K562 (cell line): ENCODE data around the gene ZMYND8. TPM values are rescaled to one million over a fixed set of nuclear protein-coding genes. Genes with fewer than 3 reads are reported as not detected.

ENCODE experiments used
- CREM ChIP-seq: IDR thresholded peaks from 2 replicates; pipeline ENCODE4 v1.6.1; 2014; ENCODE audit warnings: antibody characterized with exemption, low read depth
- DIDO1 ChIP-seq: fragments of 450-650 bp; IDR thresholded peaks from 2 replicates; pipeline ENCODE4 v1.6.1; 2016; ENCODE audit warnings: low read depth, missing biosample characterization, missing genetic modification characterization
- IRF2 ChIP-seq: sonication (generic); formaldehyde crosslinking; IDR thresholded peaks from 2 replicates; pipeline ENCODE4 v1.8.1; 2022; ENCODE audit warnings: mild to moderate bottlenecking, missing genetic modification reagents
- JUND ChIP-seq, 2 experiments: IDR thresholded peaks; 2 replicates in 1 of 2; 3 replicates in 1 of 2; pipeline ENCODE4 v1.6.1; 2011; ENCODE audit warnings: borderline replicate concordance in 2 of 2, low read depth in 2 of 2, low read length in 2 of 2, improper control_type of control experiment in 1 of 2, missing biosample characterization in 1 of 2, missing genetic modification characterization in 1 of 2, missing genetic modification reagents in 1 of 2
- KDM4B ChIP-seq, 2 experiments: fragments of 450-650 bp in 1 of 2; sonication (generic) in 1 of 2; IDR thresholded peaks; 2 replicates each; pipeline ENCODE4 v1.6.1; 2016 to 2017; ENCODE audit warnings: borderline replicate concordance in 2 of 2, antibody characterized with exemption in 1 of 2, low read depth in 1 of 2, mild to moderate bottlenecking in 1 of 2
- MEIS2 ChIP-seq: fragments of 450-650 bp; IDR thresholded peaks from 2 replicates; pipeline ENCODE4 v1.6.1; 2014; ENCODE audit warnings: mild to moderate bottlenecking; ENCODE audit not compliant: partially characterized antibody
- MYNN ChIP-seq, 2 experiments: sonication (generic); formaldehyde crosslinking in 1 of 2; IDR thresholded peaks; 2 replicates each; pipeline versions ENCODE4 v1.5.0 to v1.6.1; 2016 to 2020; ENCODE audit warnings: antibody characterized with exemption in 1 of 2, missing genetic modification reagents in 1 of 2
- NFRKB ChIP-seq: fragments of 450-650 bp; IDR thresholded peaks from 2 replicates; pipeline ENCODE4 v1.6.1; 2016; ENCODE audit warnings: low read depth
- TAF1 ChIP-seq: IDR thresholded peaks from 2 replicates; pipeline ENCODE4 v1.6.1; 2011; ENCODE audit warnings: mild to moderate bottlenecking, low read length, moderate library complexity; ENCODE audit not compliant: insufficient read depth, control insufficient read depth, severe bottlenecking; ENCODE audit errors: extremely low read depth
- TCF3 ChIP-seq: sonication (generic); formaldehyde crosslinking; IDR thresholded peaks from 2 replicates; pipeline ENCODE4 v1.4.0; 2020; ENCODE audit warnings: mild to moderate bottlenecking, missing genetic modification reagents
- ZNF143 ChIP-seq: sonication (generic); formaldehyde crosslinking; IDR thresholded peaks from 2 replicates; pipeline ENCODE4 v1.9.0; 2022; ENCODE audit warnings: mild to moderate bottlenecking, missing genetic modification reagents
- polyA plus RNA-seq, 8 experiments: library from polyadenylated mRNA; depleted of rRNA in 4 of 8; stranded (reverse) in 5 of 8; unstranded in 3 of 8; fragments of >200 nt; fragmentation: Nextera tagmentation in 2 of 8; fragmentation: Illumina TruSeq in 1 of 8; extraction: Ambion mirVana in 2 of 8; extraction: Trizol in 1 of 8; gene quantifications; 2 replicates each; pipeline versions ENCODE4 v1.2.1 to v1.2.3, GENCODE V29; 2011 to 2014; ENCODE audit warnings: inconsistent platforms in 1 of 8, missing spikeins in 1 of 8
- total RNA-seq, 7 experiments: library from RNA; depleted of rRNA in 6 of 7; stranded (reverse); fragments of >200 nt in 6 of 7; fragmentation: Illumina TruSeq in 2 of 7; extraction: Trizol in 2 of 7; gene quantifications; 2 replicates each; pipeline versions ENCODE4 v1.2.1 to v1.2.3, GENCODE V29; 2011 to 2021; ENCODE audit warnings: low replicate concordance in 1 of 7
- TF ChIP-seq, protein P1 (sequence below): IDR thresholded peaks from 3 replicates; pipeline ENCODE4 v1.6.1; 2011; ENCODE audit warnings: borderline replicate concordance, mild to moderate bottlenecking; ENCODE audit not compliant: insufficient read length, insufficient read depth
- TF ChIP-seq, protein P2 (sequence below): fragments of 200-800 bp; sonication (Bioruptor generic); IDR thresholded peaks from 2 replicates; pipeline ENCODE4 v1.6.1; 2016; ENCODE audit warnings: missing genetic modification characterization, missing compliant biosample characterization
- TF ChIP-seq, protein P3 (sequence below): fragments of 450-650 bp; IDR thresholded peaks from 2 replicates; pipeline ENCODE4 v1.6.1; 2014; ENCODE audit warnings: low read depth, mild to moderate bottlenecking, moderate library complexity, borderline replicate concordance
- TF ChIP-seq, protein P4 (sequence below): sonication (generic); formaldehyde crosslinking; IDR thresholded peaks from 2 replicates; pipeline ENCODE4 v1.9.0; 2022; ENCODE audit warnings: mild to moderate bottlenecking, missing genetic modification reagents
- TF ChIP-seq, protein P5 (sequence below), 3 experiments: fragments of 200-800 bp in 1 of 3; sonication (Bioruptor generic) in 1 of 3; sonication (generic) in 1 of 3; formaldehyde crosslinking in 1 of 3; IDR thresholded peaks; 2 replicates each; pipeline versions ENCODE4 v1.6.1 to v1.8.0; 2016 to 2022; ENCODE audit warnings: mild to moderate bottlenecking in 2 of 3, missing compliant biosample characterization in 2 of 3, missing genetic modification characterization in 2 of 3, missing genetic modification reagents in 1 of 3

Gene ZMYND8
- total and polyA plus RNA-seq, 9 of the 15 experiments (the other 6 are each of a cell fraction or from before 2014, with no cell fraction given): 31.8 to 148 (median 71.9) TPM

DNA sequence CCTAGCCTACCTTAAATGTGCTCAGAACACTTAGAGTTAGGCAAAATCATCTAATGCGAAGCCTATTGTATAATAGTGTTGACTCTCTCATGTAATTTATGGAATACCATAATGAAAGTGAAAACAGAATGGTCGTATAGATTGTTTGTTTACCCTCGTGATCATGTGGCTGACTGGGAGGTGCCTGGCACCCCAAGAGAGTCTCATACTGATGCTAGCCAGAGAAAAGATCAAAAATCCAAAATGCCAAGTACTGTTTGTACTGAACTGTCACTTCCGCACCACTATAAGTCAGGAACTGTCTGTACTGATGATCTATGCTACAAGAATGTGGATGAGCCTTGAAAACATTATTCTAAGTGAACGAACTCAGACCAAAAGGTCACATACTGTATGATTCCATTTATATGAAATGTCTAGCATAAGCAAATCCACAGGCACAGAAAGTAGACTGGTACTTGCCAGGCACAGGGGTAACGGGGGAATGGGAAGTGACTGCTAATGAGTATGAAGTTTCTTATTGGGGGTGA is 22.4 kb downstream of the ZMYND8 start (continued):
- no peak for TF ChIP-seq MYNN (IDR thresholded peaks at IDR 0.05)
- TF ChIP-seq MYNN (CRISPR knock-in tag; IDR thresholded peaks at IDR 0.05): no peak
- TF ChIP-seq TAF1: no peak
- peak; percentile 60 for TF ChIP-seq MEIS2
- TF ChIP-seq, protein P1, sequence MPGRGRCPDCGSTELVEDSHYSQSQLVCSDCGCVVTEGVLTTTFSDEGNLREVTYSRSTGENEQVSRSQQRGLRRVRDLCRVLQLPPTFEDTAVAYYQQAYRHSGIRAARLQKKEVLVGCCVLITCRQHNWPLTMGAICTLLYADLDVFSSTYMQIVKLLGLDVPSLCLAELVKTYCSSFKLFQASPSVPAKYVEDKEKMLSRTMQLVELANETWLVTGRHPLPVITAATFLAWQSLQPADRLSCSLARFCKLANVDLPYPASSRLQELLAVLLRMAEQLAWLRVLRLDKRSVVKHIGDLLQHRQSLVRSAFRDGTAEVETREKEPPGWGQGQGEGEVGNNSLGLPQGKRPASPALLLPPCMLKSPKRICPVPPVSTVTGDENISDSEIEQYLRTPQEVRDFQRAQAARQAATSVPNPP: no peak
- no peak for TF ChIP-seq KDM4B (IDR thresholded peaks at IDR 0.05; ENCODE audit: borderline replicate concordance in 2 of 2, low read depth in 1 of 2)
- no peak for TF ChIP-seq CREM
- no peak for TF ChIP-seq DIDO1 (tag)
- TF ChIP-seq, protein P2, sequence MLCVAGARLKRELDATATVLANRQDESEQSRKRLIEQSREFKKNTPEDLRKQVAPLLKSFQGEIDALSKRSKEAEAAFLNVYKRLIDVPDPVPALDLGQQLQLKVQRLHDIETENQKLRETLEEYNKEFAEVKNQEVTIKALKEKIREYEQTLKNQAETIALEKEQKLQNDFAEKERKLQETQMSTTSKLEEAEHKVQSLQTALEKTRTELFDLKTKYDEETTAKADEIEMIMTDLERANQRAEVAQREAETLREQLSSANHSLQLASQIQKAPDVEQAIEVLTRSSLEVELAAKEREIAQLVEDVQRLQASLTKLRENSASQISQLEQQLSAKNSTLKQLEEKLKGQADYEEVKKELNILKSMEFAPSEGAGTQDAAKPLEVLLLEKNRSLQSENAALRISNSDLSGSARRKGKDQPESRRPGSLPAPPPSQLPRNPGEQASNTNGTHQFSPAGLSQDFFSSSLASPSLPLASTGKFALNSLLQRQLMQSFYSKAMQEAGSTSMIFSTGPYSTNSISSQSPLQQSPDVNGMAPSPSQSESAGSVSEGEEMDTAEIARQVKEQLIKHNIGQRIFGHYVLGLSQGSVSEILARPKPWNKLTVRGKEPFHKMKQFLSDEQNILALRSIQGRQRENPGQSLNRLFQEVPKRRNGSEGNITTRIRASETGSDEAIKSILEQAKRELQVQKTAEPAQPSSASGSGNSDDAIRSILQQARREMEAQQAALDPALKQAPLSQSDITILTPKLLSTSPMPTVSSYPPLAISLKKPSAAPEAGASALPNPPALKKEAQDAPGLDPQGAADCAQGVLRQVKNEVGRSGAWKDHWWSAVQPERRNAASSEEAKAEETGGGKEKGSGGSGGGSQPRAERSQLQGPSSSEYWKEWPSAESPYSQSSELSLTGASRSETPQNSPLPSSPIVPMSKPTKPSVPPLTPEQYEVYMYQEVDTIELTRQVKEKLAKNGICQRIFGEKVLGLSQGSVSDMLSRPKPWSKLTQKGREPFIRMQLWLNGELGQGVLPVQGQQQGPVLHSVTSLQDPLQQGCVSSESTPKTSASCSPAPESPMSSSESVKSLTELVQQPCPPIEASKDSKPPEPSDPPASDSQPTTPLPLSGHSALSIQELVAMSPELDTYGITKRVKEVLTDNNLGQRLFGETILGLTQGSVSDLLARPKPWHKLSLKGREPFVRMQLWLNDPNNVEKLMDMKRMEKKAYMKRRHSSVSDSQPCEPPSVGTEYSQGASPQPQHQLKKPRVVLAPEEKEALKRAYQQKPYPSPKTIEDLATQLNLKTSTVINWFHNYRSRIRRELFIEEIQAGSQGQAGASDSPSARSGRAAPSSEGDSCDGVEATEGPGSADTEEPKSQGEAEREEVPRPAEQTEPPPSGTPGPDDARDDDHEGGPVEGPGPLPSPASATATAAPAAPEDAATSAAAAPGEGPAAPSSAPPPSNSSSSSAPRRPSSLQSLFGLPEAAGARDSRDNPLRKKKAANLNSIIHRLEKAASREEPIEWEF (CRISPR knock-in tag): no peak
- no peak for TF ChIP-seq JUND (IDR thresholded peaks at IDR 0.05; ENCODE audit: borderline replicate concordance, low read depth, low read length)
- TF ChIP-seq JUND (tag; IDR thresholded peaks at IDR 0.05; ENCODE audit: borderline replicate concordance, low read depth, low read length): no peak
- TF ChIP-seq TCF3 (CRISPR knock-in tag): no peak
- TF ChIP-seq ZNF143 (CRISPR knock-in tag): no peak
- TF ChIP-seq, protein P3, sequence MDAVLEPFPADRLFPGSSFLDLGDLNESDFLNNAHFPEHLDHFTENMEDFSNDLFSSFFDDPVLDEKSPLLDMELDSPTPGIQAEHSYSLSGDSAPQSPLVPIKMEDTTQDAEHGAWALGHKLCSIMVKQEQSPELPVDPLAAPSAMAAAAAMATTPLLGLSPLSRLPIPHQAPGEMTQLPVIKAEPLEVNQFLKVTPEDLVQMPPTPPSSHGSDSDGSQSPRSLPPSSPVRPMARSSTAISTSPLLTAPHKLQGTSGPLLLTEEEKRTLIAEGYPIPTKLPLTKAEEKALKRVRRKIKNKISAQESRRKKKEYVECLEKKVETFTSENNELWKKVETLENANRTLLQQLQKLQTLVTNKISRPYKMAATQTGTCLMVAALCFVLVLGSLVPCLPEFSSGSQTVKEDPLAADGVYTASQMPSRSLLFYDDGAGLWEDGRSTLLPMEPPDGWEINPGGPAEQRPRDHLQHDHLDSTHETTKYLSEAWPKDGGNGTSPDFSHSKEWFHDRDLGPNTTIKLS: no peak
- no peak for TF ChIP-seq IRF2 (CRISPR knock-in tag)
- TF ChIP-seq, protein P4, sequence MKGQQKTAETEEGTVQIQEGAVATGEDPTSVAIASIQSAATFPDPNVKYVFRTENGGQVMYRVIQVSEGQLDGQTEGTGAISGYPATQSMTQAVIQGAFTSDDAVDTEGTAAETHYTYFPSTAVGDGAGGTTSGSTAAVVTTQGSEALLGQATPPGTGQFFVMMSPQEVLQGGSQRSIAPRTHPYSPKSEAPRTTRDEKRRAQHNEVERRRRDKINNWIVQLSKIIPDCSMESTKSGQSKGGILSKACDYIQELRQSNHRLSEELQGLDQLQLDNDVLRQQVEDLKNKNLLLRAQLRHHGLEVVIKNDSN (CRISPR knock-in tag): peak; percentile 24; the same call in 1 of the 2 replicates
- TF ChIP-seq NFRKB: no peak
- TF ChIP-seq, protein P5, sequence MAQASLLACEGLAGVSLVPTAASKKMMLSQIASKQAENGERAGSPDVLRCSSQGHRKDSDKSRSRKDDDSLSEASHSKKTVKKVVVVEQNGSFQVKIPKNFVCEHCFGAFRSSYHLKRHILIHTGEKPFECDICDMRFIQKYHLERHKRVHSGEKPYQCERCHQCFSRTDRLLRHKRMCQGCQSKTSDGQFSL (CRISPR knock-in tag; IDR thresholded peaks at IDR 0.05): no peak
- TF ChIP-seq, protein P5 (tag; IDR thresholded peaks at IDR 0.05): no peak
